Astrocyte (in vitro differentiated cells and primary cell): ENCODE data around the gene NR6A1. TPM values are rescaled to one million over a fixed set of nuclear protein-coding genes. Genes with fewer than 3 reads are reported as not detected.

Source experiments
- DNase-seq: peaks from one replicate; pipeline ENCODE4 v3.0.0-alpha.2; 2010; ENCODE audit warnings: low read depth
- FAIRE-seq: peaks from 2 replicates; lab custom pipeline; 2011; peaks lifted over from hg19 to GRCh38; lab: Jason Lieb, UNC
- H2AFZ ChIP-seq: 2 replicates; pipeline ENCODE4 v1.6.0; 2012; ENCODE audit warnings: low read depth, low read length, inconsistent platforms
- H3K27ac ChIP-seq: 2 replicates; pipeline ENCODE4 v1.5.1; 2011; ENCODE audit warnings: low read depth, low read length, inconsistent platforms
- H3K27me3 ChIP-seq: 2 replicates; pipeline ENCODE4 v1.6.0; 2011; ENCODE audit warnings: low read length, inconsistent platforms; ENCODE audit not compliant: insufficient read depth
- H3K36me3 ChIP-seq: 2 replicates; pipeline ENCODE4 v1.5.1; 2011; ENCODE audit warnings: low read length, inconsistent platforms; ENCODE audit not compliant: insufficient read depth
- H3K4me1 ChIP-seq: 2 replicates; pipeline ENCODE4 v1.5.1; 2011; ENCODE audit warnings: low read length, inconsistent platforms; ENCODE audit not compliant: insufficient read depth
- H3K4me2 ChIP-seq: 2 replicates; pipeline ENCODE4 v1.6.0; 2012; ENCODE audit warnings: low read length, inconsistent platforms
- H3K4me3 ChIP-seq: 2 replicates; pipeline ENCODE4 v1.5.1; 2011; ENCODE audit warnings: low read depth, mild to moderate bottlenecking, low read length, inconsistent platforms; ENCODE audit not compliant: insufficient read depth
- H3K79me2 ChIP-seq: 2 replicates; pipeline ENCODE4 v1.6.0; 2012; ENCODE audit warnings: mild to moderate bottlenecking, low read length, inconsistent platforms; ENCODE audit not compliant: insufficient read depth
- H3K9ac ChIP-seq: 2 replicates; pipeline ENCODE4 v1.6.0; 2012; ENCODE audit warnings: mild to moderate bottlenecking, low read length, inconsistent platforms
- H3K9me3 ChIP-seq: 2 replicates; pipeline ENCODE4 v1.5.1; 2012; ENCODE audit warnings: low read depth, mild to moderate bottlenecking, low read length, inconsistent platforms; ENCODE audit not compliant: insufficient read depth
- H4K20me1 ChIP-seq: 2 replicates; pipeline ENCODE4 v1.6.0; 2012; ENCODE audit warnings: low read length, inconsistent platforms; ENCODE audit not compliant: insufficient read depth
- H3K27ac Mint-ChIP-seq: one replicate; pipeline ENCODE4 v1.8.0; 2021; ENCODE audit warnings: mild to moderate bottlenecking, mixed read lengths; ENCODE audit not compliant: unreplicated experiment
- H3K27me3 Mint-ChIP-seq: one replicate; pipeline ENCODE4 v1.8.0; 2021; ENCODE audit warnings: low read depth, mixed read lengths; ENCODE audit not compliant: unreplicated experiment
- H3K36me3 Mint-ChIP-seq: one replicate; pipeline ENCODE4 v1.8.0; 2021; ENCODE audit warnings: low read depth, mixed read lengths; ENCODE audit not compliant: unreplicated experiment
- H3K4me1 Mint-ChIP-seq: one replicate; pipeline ENCODE4 v1.8.0; 2021; ENCODE audit warnings: low read depth, mixed read lengths; ENCODE audit not compliant: unreplicated experiment
- H3K4me3 Mint-ChIP-seq: one replicate; pipeline ENCODE4 v1.8.0; 2021; ENCODE audit warnings: mild to moderate bottlenecking, moderate library complexity, mixed read lengths; ENCODE audit not compliant: unreplicated experiment
- H3K9me3 Mint-ChIP-seq: one replicate; pipeline ENCODE4 v1.8.0; 2021; ENCODE audit warnings: mild to moderate bottlenecking, mixed read lengths; ENCODE audit not compliant: unreplicated experiment
- CTCF ChIP-seq: IDR thresholded peaks from 2 replicates; pipeline ENCODE4 v1.5.1; 2011; ENCODE audit warnings: low read depth, mild to moderate bottlenecking, inconsistent platforms, low read length, moderate library complexity; ENCODE audit not compliant: insufficient read depth
- EZH2 ChIP-seq: IDR thresholded peaks from 2 replicates; pipeline ENCODE4 v1.6.1; 2012; ENCODE audit warnings: mild to moderate bottlenecking, low read length, inconsistent platforms; ENCODE audit not compliant: insufficient read depth
- total RNA-seq: library from RNA; stranded (reverse); gene quantifications from 2 replicates; pipeline ENCODE4 v1.2.1, GENCODE V29; 2021

NR6A1 gene
- total RNA-seq, 1 donor from 2014 or later = 20.8 TPM

DNA sequence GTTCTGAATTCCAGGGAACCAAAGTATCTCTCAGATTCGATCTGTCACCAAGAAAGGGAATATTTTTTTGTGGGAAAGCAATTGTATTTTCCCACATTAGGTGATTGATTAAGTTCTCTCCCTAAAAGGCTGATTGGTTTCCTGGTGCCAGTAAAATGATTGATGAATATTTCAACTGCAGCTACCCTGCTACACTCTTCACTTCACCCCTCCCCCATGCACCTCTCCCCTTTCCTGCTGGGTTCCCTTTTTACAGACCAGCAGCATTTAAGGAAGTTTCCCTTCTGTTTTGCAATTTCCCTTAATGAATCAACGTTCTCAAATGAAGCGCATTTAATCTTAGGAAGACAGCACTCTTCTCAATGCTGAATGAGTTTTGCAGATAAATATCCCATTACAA lies 13.1 kb downstream of the NR6A1 start:
- peaks cover 65% of the 10 kb centered on the region for H3K4me1 Mint-ChIP-seq
- H3K27me3 Mint-ChIP-seq = no peaks in the 10 kb centered on the region
- no peak for DNase-seq
- Histone ChIP-seq H4K20me1 (no peaks in the 10 kb centered on the region), H2AFZ (no peak overlapping the region), H3K4me2 (no peak overlapping the region), H3K27ac (no peak overlapping the region), H3K9ac (no peak overlapping the region), H3K9me3 (no peaks in the 10 kb centered on the region), H3K4me1 (peaks cover 9% of the 10 kb centered on the region), H3K36me3 (no peaks in the 10 kb centered on the region), H3K27me3 (peaks cover 6% of the 10 kb centered on the region), H3K4me3 (no peak overlapping the region), H3K79me2 (no peaks in the 10 kb centered on the region)
- H3K9me3 Mint-ChIP-seq = no peaks in the 10 kb centered on the region
- H3K27ac Mint-ChIP-seq = peak overlapping the region; percentile 86
- peaks cover 2% of the 10 kb centered on the region for H3K36me3 Mint-ChIP-seq
- FAIRE-seq = no peak
- peak overlapping the region; percentile 74 for H3K4me3 Mint-ChIP-seq
- no peak for TF ChIP-seq CTCF
- no peak for TF ChIP-seq EZH2

GRCh38 chr9:124757616-124758015 lies 13.5 kb downstream of the NR6A1 start:
- FAIRE-seq (no peak), DNase-seq (no peak)
- H3K4me3 Mint-ChIP-seq = peak overlapping the region; percentile 74
- peaks cover 68% of the 10 kb centered on the region for H3K4me1 Mint-ChIP-seq
- H3K27ac ChIP-seq = no peak overlapping the region
- no peaks in the 10 kb centered on the region for H3K9me3 ChIP-seq
- H3K4me1 ChIP-seq = peaks cover 13% of the 10 kb centered on the region
- no peak overlapping the region for H3K9ac ChIP-seq
- peak overlapping the region; percentile 86 for H3K27ac Mint-ChIP-seq
- no peaks in the 10 kb centered on the region for H3K9me3 Mint-ChIP-seq
- TF ChIP-seq EZH2 (no peak), CTCF (no peak)
- no peaks in the 10 kb centered on the region for H3K27me3 Mint-ChIP-seq
- peaks cover 6% of the 10 kb centered on the region for H3K27me3 ChIP-seq
- no peak overlapping the region for H3K4me2 ChIP-seq
- no peak overlapping the region for H3K4me3 ChIP-seq
- no peak overlapping the region for H2AFZ ChIP-seq
- H3K79me2 ChIP-seq = no peaks in the 10 kb centered on the region
- no peaks in the 10 kb centered on the region for H4K20me1 ChIP-seq
- H3K36me3 Mint-ChIP-seq = peaks cover 2% of the 10 kb centered on the region
- no peaks in the 10 kb centered on the region for H3K36me3 ChIP-seq

DNA sequence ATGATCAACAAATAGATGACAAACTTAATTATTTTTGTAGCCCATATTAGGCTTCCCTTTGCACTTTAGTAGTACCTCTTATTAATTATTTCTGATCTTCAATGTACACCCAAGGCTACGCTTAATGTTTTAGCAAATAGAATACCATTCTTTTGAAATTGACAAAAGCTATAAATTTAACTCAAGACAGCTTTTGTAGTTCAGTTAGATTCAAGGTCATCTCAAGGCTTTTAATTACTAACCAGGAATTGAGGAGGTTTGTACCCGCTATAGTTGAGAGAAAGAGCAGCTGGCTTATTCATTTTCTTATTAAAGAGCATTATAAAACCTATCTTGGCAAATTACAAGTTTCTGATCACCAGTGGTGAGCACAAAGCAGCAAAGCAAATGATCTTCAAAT lies 15.1 kb downstream of the NR6A1 start:
- no peak overlapping the region for H3K4me2 ChIP-seq
- no peak overlapping the region for H2AFZ ChIP-seq
- Mint-ChIP-seq H3K4me3 (no peak overlapping the region), H3K9me3 (no peaks in the 10 kb centered on the region), H3K27me3 (no peaks in the 10 kb centered on the region), H3K4me1 (peaks cover 67% of the 10 kb centered on the region), H3K36me3 (no peaks in the 10 kb centered on the region), H3K27ac (no peak overlapping the region)
- H4K20me1 ChIP-seq = no peaks in the 10 kb centered on the region
- H3K36me3 ChIP-seq = no peaks in the 10 kb centered on the region
- no peak for DNase-seq
- no peak overlapping the region for H3K4me3 ChIP-seq
- FAIRE-seq = no peak
- H3K9ac ChIP-seq = no peak overlapping the region
- TF ChIP-seq EZH2 = no peak
- no peak for TF ChIP-seq CTCF
- H3K27me3 ChIP-seq = peaks cover 6% of the 10 kb centered on the region
- peaks cover 15% of the 10 kb centered on the region for H3K4me1 ChIP-seq
- no peaks in the 10 kb centered on the region for H3K79me2 ChIP-seq
- H3K27ac ChIP-seq = no peak overlapping the region
- H3K9me3 ChIP-seq = no peaks in the 10 kb centered on the region
